A549 (cell line): ENCODE measurements around the gene ITIH4. TPM values are rescaled to one million over a fixed set of nuclear protein-coding genes. Genes with fewer than 3 reads are reported as not detected.

Experiments used
- ATAC-seq, 2 experiments: fragments of 200-7000 bp in 1 of 2; fragments of >200 bp in 1 of 2; cut with Nextera tagmentation in 1 of 2; cut with Tn5 transposase in 1 of 2; 3 replicates each; pipeline versions ENCODE4 v1.8.0 to v1.9.1; 2018 to 2020; ENCODE audit warnings: mild to moderate bottlenecking in 1 of 2, moderate library complexity in 1 of 2
- CTCF ChIA-PET: fragments of 300-600 bp; sonication (Branson Sonifier 250); formaldehyde crosslinking; extraction: SDS; loops from one replicate; lab custom pipeline; 2021; ENCODE audit warnings: antibody characterized with exemption, inconsistent platforms; lab: Yijun Ruan, JAX
- POLR2A ChIA-PET: fragments of 350-600 bp; formaldehyde crosslinking; extraction: SDS; loops from one replicate; lab custom pipeline; 2021; ENCODE audit warnings: antibody characterized with exemption, inconsistent platforms; lab: Yijun Ruan, JAX
- DNase-seq, 2 experiments: peaks; one replicate each; pipeline versions ENCODE4 v3.0.0 to v3.0.0-alpha.2; 2011 to 2016; ENCODE audit warnings: low read depth in 1 of 2, low spot score in 1 of 2
- FAIRE-seq: peaks from 2 replicates; lab custom pipeline; 2011; peaks lifted over from hg19 to GRCh38; lab: Jason Lieb, UNC
- H3K27ac ChIP-seq, 2 experiments: fragments of >200 bp; sonication (Bioruptor Twin); formaldehyde crosslinking; 3 replicates each; pipeline ENCODE4 v1.5.1; 2016 to 2017
- H3K4me1 ChIP-seq: fragments of >200 bp; sonication (Bioruptor Twin); formaldehyde crosslinking; 3 replicates; pipeline ENCODE4 v1.6.1; 2016
- H3K4me2 ChIP-seq: fragments of >200 bp; sonication (Bioruptor Twin); formaldehyde crosslinking; 3 replicates; pipeline ENCODE4 v1.6.1; 2016
- H3K4me3 ChIP-seq: fragments of >200 bp; sonication (Bioruptor Twin); formaldehyde crosslinking; 3 replicates; pipeline ENCODE4 v1.5.1; 2016
- H3K9me3 ChIP-seq: fragments of >200 bp; sonication (Bioruptor Twin); formaldehyde crosslinking; 3 replicates; pipeline ENCODE4 v1.6.1; 2016
- CHD4 ChIP-seq: fragments of 200-600 bp; sonication (generic); IDR thresholded peaks from 2 replicates; pipeline ENCODE4 v1.6.1; 2016; ENCODE audit warnings: antibody characterized with exemption, mild to moderate bottlenecking, borderline replicate concordance
- ELK1 ChIP-seq: fragments of 150-350 bp; IDR thresholded peaks from 2 replicates; pipeline ENCODE4 v1.6.1; 2014; ENCODE audit warnings: low read depth, mild to moderate bottlenecking, low read length
- ESRRA ChIP-seq: fragments of 150-350 bp; IDR thresholded peaks from 2 replicates; pipeline ENCODE4 v1.6.1; 2014; ENCODE audit warnings: mild to moderate bottlenecking, low read length, borderline replicate concordance
- HDAC2 ChIP-seq: fragments of 200-600 bp; sonication (generic); IDR thresholded peaks from 2 replicates; pipeline ENCODE4 v1.6.1; 2016
- HOXB5 ChIP-seq: fragments of 250-450 bp; sonication (Bioruptor Pico); IDR thresholded peaks from 2 replicates; pipeline ENCODE4 v1.5.0; 2020; ENCODE audit warnings: mild to moderate bottlenecking, moderate library complexity
- JUN ChIP-seq, 2 experiments: fragments of >200 bp; sonication (Bioruptor Twin); formaldehyde crosslinking; IDR thresholded peaks; 2 replicates in 1 of 2; 3 replicates in 1 of 2; pipeline ENCODE4 v1.6.1; 2016 to 2017
- JUNB ChIP-seq: fragments of >200 bp; sonication (Bioruptor Twin); formaldehyde crosslinking; IDR thresholded peaks from 2 replicates; pipeline ENCODE4 v1.6.1; 2016
- KDM1A ChIP-seq: fragments of 200-600 bp; sonication (generic); IDR thresholded peaks from 2 replicates; pipeline ENCODE4 v1.6.1; 2016; ENCODE audit warnings: low read depth, mild to moderate bottlenecking
- MAZ ChIP-seq: fragments of 150-350 bp; IDR thresholded peaks from 2 replicates; pipeline ENCODE4 v1.6.1; 2014; ENCODE audit warnings: antibody characterized with exemption, low read depth, low read length, borderline replicate concordance
- MYC ChIP-seq: IDR thresholded peaks from 2 replicates; pipeline ENCODE4 v1.6.1; 2012; ENCODE audit warnings: mild to moderate bottlenecking, inconsistent platforms, low read length, improper control_type of control experiment, borderline replicate concordance
- NFE2L2 ChIP-seq: fragments of 150-350 bp; conservative IDR thresholded peaks from 2 replicates; pipeline ENCODE4 v1.6.1; 2014; ENCODE audit warnings: low read length
- NR3C1 ChIP-seq: fragments of >200 bp; sonication (Bioruptor Twin); formaldehyde crosslinking; IDR thresholded peaks from 3 replicates; pipeline ENCODE4 v1.6.1; 2017
- POLR2A ChIP-seq: IDR thresholded peaks from 2 replicates; pipeline ENCODE4 v1.6.1; 2012; ENCODE audit warnings: mild to moderate bottlenecking, low read length
- POLR2AphosphoS2 ChIP-seq: conservative IDR thresholded peaks from 2 replicates; pipeline ENCODE4 v1.6.1; 2012; ENCODE audit warnings: low read length, improper control_type of control experiment, inconsistent platforms
- RAD21 ChIP-seq, 2 experiments: fragments of >200 bp in 1 of 2; sonication (Bioruptor Twin) in 1 of 2; formaldehyde crosslinking in 1 of 2; IDR thresholded peaks in 1 of 2; conservative IDR thresholded peaks in 1 of 2; 2 replicates in 1 of 2; 3 replicates in 1 of 2; pipeline ENCODE4 v1.6.1; 2012 to 2018; ENCODE audit warnings: inconsistent platforms in 1 of 2
- RARB ChIP-seq: fragments of 250-450 bp; sonication (Bioruptor Pico); IDR thresholded peaks from 2 replicates; pipeline ENCODE4 v1.8.0; 2021; ENCODE audit warnings: mild to moderate bottlenecking, moderate library complexity
- RFX5 ChIP-seq: fragments of 450-650 bp; IDR thresholded peaks from 2 replicates; pipeline ENCODE4 v1.7.1; 2014; ENCODE audit warnings: antibody characterized with exemption, mild to moderate bottlenecking, moderate library complexity
- SREBF2 ChIP-seq: fragments of 450-650 bp; IDR thresholded peaks from 2 replicates; pipeline ENCODE4 v1.6.1; 2014; ENCODE audit warnings: mild to moderate bottlenecking, moderate library complexity
- ZC3H11A ChIP-seq: fragments of 450-650 bp; IDR thresholded peaks from 2 replicates; pipeline ENCODE4 v1.6.1; 2014; ENCODE audit warnings: antibody characterized with exemption, mild to moderate bottlenecking
- ZNF302 ChIP-seq: fragments of 250-450 bp; sonication (Bioruptor Pico); IDR thresholded peaks from 2 replicates; pipeline ENCODE4 v1.9.0; 2021; ENCODE audit warnings: inconsistent platforms, mild to moderate bottlenecking, moderate library complexity
- WGBS: methylation state at CpG from one replicate; pipeline ENCODE4 v1.1.6; 2017; ENCODE audit errors: missing lambda C conversion rate; 5-methylcytosine and 5-hydroxymethylcytosine counted together
- polyA plus RNA-seq, 4 experiments: library from polyadenylated mRNA; depleted of rRNA in 3 of 4; stranded (reverse); fragments of >200 nt; fragmentation: RNase III in 1 of 4; extraction: RNeasy Plus Mini Kit Qiagen cat#74134 plus additional on column Dnase treatment in 1 of 4; gene quantifications; 2 replicates in 3 of 4; 3 replicates in 1 of 4; pipeline ENCODE4 v1.2.3, GENCODE V29; 2011 to 2017
- TF ChIP-seq, protein P1 (sequence below): fragments of >200 bp; sonication (Bioruptor Twin); formaldehyde crosslinking; IDR thresholded peaks from 3 replicates; pipeline ENCODE4 v1.6.1; 2016

ITIH4 gene
- polyA plus RNA-seq, 2 of the 4 experiments (the other 2 are of a cell fraction) = 0.88 to 0.89 TPM

- Histone ChIP-seq H3K4me2 (no peak overlapping the region), H3K4me1 (no peaks in the 10 kb centered on the region), H3K9me3 (no peaks in the 10 kb centered on the region), H3K4me3 (no peak overlapping the region), H3K27ac (no peak overlapping the region)
- POLR2A ChIA-PET = no interaction called here
- TF ChIP-seq JUNB = no peak
- TF ChIP-seq NR3C1 = no peak
- no peak for TF ChIP-seq ZNF302 (CRISPR knock-in tag)
- CTCF ChIA-PET = interaction anchor here (0.9 kb wide), 1 partner anchor 10 kb away, joined by 3 read pairs; no protein-coding TSS in a partner anchor
- ATAC-seq = no peak
- 80% methylated on average over 12 of the region's 16 CpGs for WGBS
- DNase-seq = no peak
- no peak for FAIRE-seq
Measured at GRCh38 chr3:52788890-52789745, 41.4 kb downstream of the ITIH4 start.

DNA sequence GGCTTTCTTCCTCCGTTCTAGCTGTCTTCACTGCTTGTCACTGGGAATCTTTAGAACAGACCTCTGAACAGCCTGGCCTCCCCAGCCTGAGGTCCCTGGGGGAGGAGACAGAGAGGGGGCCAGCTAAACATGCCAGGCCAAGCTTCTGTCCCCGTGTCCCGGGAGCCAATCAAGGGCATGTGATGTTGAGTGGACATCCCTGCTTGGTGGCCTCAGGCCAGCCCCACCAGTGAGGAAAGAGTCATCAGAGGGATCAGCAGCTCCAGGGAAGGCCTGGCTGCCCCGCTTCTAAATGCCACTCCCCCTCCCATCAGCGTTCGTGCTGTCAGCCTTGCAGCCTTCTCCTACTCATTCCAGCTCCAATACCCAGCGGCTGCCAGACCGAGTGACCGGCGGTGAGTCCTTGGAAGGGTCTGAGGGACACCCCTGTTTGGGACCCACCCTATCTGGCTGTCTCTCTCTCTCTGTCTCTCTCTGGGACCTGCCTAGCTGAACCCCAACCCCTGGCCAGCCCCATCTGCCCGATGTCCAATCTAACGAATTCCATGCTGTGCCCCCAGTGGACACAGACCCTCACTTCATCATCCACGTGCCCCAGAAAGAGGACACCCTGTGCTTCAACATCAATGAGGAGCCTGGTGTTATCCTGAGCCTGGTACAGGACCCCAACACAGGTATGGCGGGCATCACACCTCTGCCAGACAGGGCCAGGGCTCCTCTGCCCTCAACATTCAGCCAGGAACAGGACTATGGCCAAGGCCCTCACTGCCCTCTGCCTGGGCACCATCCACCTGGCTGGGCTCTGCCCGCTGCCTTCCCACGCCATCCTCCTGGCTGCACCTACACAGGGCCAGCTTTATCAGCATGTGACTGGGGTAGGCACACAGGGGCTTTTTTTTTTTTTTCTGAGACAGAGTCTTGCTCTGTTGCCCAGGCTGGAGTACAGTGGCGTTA, 42.5 kb downstream of the ITIH4 start:
- no peak for ATAC-seq
- POLR2A ChIA-PET = no interaction called here
- no peak for FAIRE-seq
- Histone ChIP-seq H3K27ac (no peak overlapping the region), H3K4me3 (no peak overlapping the region)
- no peak for DNase-seq
- TF ChIP-seq POLR2A = no peak
- TF ChIP-seq KDM1A = no peak
- TF ChIP-seq HDAC2 = no peak
- TF ChIP-seq ZC3H11A = no peak
- no peak for TF ChIP-seq CHD4
- TF ChIP-seq RARB = no peak
- TF ChIP-seq MYC = no peak
- TF ChIP-seq, protein P1, sequence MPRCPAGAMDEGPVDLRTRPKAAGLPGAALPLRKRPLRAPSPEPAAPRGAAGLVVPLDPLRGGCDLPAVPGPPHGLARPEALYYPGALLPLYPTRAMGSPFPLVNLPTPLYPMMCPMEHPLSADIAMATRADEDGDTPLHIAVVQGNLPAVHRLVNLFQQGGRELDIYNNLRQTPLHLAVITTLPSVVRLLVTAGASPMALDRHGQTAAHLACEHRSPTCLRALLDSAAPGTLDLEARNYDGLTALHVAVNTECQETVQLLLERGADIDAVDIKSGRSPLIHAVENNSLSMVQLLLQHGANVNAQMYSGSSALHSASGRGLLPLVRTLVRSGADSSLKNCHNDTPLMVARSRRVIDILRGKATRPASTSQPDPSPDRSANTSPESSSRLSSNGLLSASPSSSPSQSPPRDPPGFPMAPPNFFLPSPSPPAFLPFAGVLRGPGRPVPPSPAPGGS = no peak
- TF ChIP-seq HOXB5 (CRISPR knock-in tag) = no peak
- TF ChIP-seq JUN (IDR thresholded peaks at IDR 0.05) = no peak
- no peak for TF ChIP-seq ELK1
- no peak for TF ChIP-seq SREBF2
- no peak for TF ChIP-seq MAZ
- no peak for TF ChIP-seq RFX5
- no peak for TF ChIP-seq ESRRA
- no peak for TF ChIP-seq NFE2L2
- TF ChIP-seq POLR2AphosphoS2 = no peak
- no peak for TF ChIP-seq RAD21 (conservative IDR thresholded peaks at IDR 0.05 in 1 of 2, IDR thresholded peaks at IDR 0.05 in 1 of 2)
- TF ChIP-seq, all 56 proteins: peak for 0
- Histone ChIP-seq H3K9me3 (no peaks in the 10 kb centered on the region), H3K4me1 (no peaks in the 10 kb centered on the region), H3K4me2 (no peak overlapping the region)
- CTCF ChIA-PET = interaction anchor here (0.8 to 1.8 kb wide), 3 partner anchors 9 to 28 kb away, joined by 3 to 4 read pairs (median 4); no protein-coding TSS in a partner anchor
- WGBS = 72% methylated on average over 15 of the region's 17 CpGs
